Activated B cell treated with CpG ODN at 0.5 μM for 24 hours (primary cell): ENCODE results near the gene DCP1A. TPM values are rescaled to one million over a fixed set of nuclear protein-coding genes. Genes with fewer than 3 reads are reported as not detected.

Experiments
- ATAC-seq: fragments of 200-7000 bp; cut with Tn5 transposase; one replicate; pipeline ENCODE4 v1.10.0; 2021; ENCODE audit warnings: low read depth, mild to moderate bottlenecking, moderate library complexity
- CTCF ChIA-PET: fragments of 350-600 bp; sonication (Branson Sonifier 250); formaldehyde crosslinking; loops from one replicate; lab custom pipeline; 2021; ENCODE audit warnings: antibody characterized with exemption; lab: Charles Lee
- POLR2A ChIA-PET: fragments of 350-600 bp; sonication (Branson Sonifier 250); formaldehyde crosslinking; loops from one replicate; lab custom pipeline; 2021; ENCODE audit warnings: antibody characterized with exemption; lab: Charles Lee
- DNase-seq: peaks from one replicate; pipeline ENCODE4 v3.0.0; 2022
- H3K27ac Mint-ChIP-seq: one replicate; pipeline ENCODE4 v1.8.0; 2020; ENCODE audit warnings: mixed read lengths
- H3K27me3 Mint-ChIP-seq: one replicate; pipeline ENCODE4 v1.8.0; 2021; ENCODE audit warnings: mixed read lengths
- H3K36me3 Mint-ChIP-seq: one replicate; pipeline ENCODE4 v1.8.0; 2021; ENCODE audit warnings: low read depth, mixed read lengths
- H3K4me1 Mint-ChIP-seq: one replicate; pipeline ENCODE4 v1.8.0; 2021; ENCODE audit warnings: mixed read lengths
- H3K4me3 Mint-ChIP-seq: one replicate; pipeline ENCODE4 v1.8.0; 2020; ENCODE audit warnings: mild to moderate bottlenecking, mixed read lengths
- H3K9me3 Mint-ChIP-seq: one replicate; pipeline ENCODE4 v1.8.0; 2020; ENCODE audit warnings: mixed read lengths
- CTCF ChIP-seq: fragments of 200-600 bp; IDR thresholded peaks from one replicate; pipeline ENCODE4 v1.8.0; 2022; ENCODE audit warnings: antibody characterized with exemption, mild to moderate bottlenecking
- intact Hi-C: fragments of 100-400 bp; cut with micrococcal nuclease; formaldehyde crosslinking; loops from one replicate; pipeline ENCODE4 v1.15.1; 2024
- total RNA-seq: library from RNA; stranded (reverse); gene quantifications from 2 replicates; pipeline ENCODE4 v1.2.3, GENCODE V29; 2022

The DCP1A gene
- total RNA-seq, 1 donor from 2014 or later: 35.1 TPM

- TF ChIP-seq CTCF: no peak
- Mint-ChIP-seq H3K9me3 (no peaks in the 10 kb centered on the region), H3K4me1 (peaks cover 2% of the 10 kb centered on the region), H3K36me3 (peaks cover 50% of the 10 kb centered on the region), H3K27me3 (no peaks in the 10 kb centered on the region), H3K4me3 (no peak overlapping the region), H3K27ac (no peak overlapping the region)
- ATAC-seq: no peak
- ChIA-PET POLR2A (interaction anchor here (0.6 kb wide), 1 partner anchor 20 kb away, joined by 6 read pairs; no protein-coding TSS in a partner anchor), CTCF (no interaction called here)
- intact Hi-C loops: no loop called here
- no peak for DNase-seq
Observed at GRCh38 chr3:53242155-53242554, 105.2 kb downstream of the DCP1A start.

- H3K27me3 Mint-ChIP-seq: no peaks in the 10 kb centered on the region
- ChIA-PET CTCF (no interaction called here), POLR2A (interaction anchor here (0.6 kb wide), 1 partner anchor 21 kb away, joined by 6 read pairs; no protein-coding TSS in a partner anchor)
- no peak for DNase-seq
- H3K4me1 Mint-ChIP-seq: peaks cover 2% of the 10 kb centered on the region
- TF ChIP-seq CTCF: no peak
- H3K9me3 Mint-ChIP-seq: no peaks in the 10 kb centered on the region
- intact Hi-C loops: no loop called here
- peaks cover 55% of the 10 kb centered on the region for H3K36me3 Mint-ChIP-seq
- no peak for ATAC-seq
- no peak overlapping the region for H3K4me3 Mint-ChIP-seq
- H3K27ac Mint-ChIP-seq: no peak overlapping the region
Observed at GRCh38 chr3:53240989-53241972, 106.1 kb downstream of the DCP1A start.

GRCh38 chr3:53239800-53240199 lies 107.5 kb downstream of the DCP1A start:
- CTCF ChIA-PET: no interaction called here
- DNase-seq: no peak
- H3K27me3 Mint-ChIP-seq: no peaks in the 10 kb centered on the region
- no peak for ATAC-seq
- no peak for TF ChIP-seq CTCF
- peaks cover 2% of the 10 kb centered on the region for H3K4me1 Mint-ChIP-seq
- intact Hi-C loops: no loop called here
- POLR2A ChIA-PET: no interaction called here
- H3K9me3 Mint-ChIP-seq: no peaks in the 10 kb centered on the region
- no peak overlapping the region for H3K27ac Mint-ChIP-seq
- H3K36me3 Mint-ChIP-seq: peaks cover 59% of the 10 kb centered on the region
- H3K4me3 Mint-ChIP-seq: no peak overlapping the region

- ChIA-PET POLR2A (interaction anchor here (0.6 kb wide), 1 partner anchor 256 kb away, joined by 3 read pairs; no protein-coding TSS in a partner anchor), CTCF (no interaction called here)
- TF ChIP-seq CTCF: no peak
- peaks cover 65% of the 10 kb centered on the region for H3K36me3 Mint-ChIP-seq
- ATAC-seq (no peak), DNase-seq (no peak)
- peaks cover 2% of the 10 kb centered on the region for H3K4me1 Mint-ChIP-seq
- no peak overlapping the region for H3K27ac Mint-ChIP-seq
- intact Hi-C loops: no loop called here
- no peaks in the 10 kb centered on the region for H3K27me3 Mint-ChIP-seq
- no peaks in the 10 kb centered on the region for H3K9me3 Mint-ChIP-seq
- H3K4me3 Mint-ChIP-seq: no peak overlapping the region
Observed at GRCh38 chr3:53238886-53239285, 108.5 kb downstream of the DCP1A start.
